ENCODE results near the gene MASP1.

Gene MASP1

DNA sequence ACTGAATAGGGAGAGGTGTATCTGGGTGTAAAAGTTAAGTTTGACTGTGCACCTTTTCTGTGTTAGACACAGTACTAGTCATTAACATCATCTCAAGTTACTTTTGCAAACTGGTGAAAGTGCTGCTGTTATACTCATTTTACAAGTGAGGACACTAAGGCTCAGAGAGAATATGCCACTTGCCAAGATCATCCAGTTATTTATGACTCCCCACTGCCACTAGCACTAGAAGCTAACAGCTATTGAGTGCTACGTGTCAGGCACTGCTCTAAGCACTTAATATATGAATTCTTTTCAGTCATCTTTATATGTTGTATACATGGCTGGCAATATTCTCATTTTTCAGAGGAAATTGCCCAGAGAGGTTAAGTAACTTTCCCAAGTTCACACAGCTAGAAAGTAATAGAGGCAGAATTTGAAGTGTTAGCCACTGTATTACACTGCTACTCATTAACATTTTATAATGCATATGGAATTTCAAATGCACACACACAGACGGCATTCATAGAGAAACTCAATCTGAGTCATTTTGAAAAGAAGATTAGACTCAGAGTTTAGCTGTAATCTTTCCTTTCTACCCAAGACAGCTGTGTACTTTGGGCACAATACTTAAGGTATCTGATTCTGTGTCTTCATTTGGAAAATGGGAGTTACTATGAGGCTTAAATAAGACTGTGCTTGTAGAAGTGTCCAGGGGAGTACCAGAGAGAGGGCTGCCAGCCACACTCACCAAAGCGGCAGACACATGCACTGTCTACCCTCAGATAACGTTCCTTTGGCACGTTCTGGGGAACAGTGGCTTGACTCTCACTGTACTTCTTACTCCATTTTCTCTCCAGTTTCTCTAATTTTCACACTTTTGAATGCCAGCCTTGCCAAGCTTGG is 1.3 kb upstream of the MASP1 start:
- no peak for DNase-seq

DNA sequence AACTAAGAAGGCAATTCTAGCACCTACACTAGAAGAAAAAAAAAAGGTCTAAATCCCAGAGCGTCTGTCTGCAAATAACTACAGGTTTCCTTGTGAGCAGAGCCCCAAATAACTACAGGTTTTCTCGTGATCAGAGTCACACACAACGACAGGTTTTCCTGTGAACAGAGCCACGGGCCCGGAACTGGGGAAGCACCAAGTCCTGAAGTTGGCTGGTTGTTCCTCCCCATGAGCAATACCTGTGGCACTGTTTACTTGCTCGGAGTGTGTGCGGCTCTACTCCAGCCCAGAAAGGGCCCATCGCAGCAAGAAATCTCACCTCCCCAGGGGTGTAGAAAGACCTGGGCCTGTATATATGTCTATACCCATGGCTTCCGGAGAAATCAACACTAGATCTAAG is 644 bp upstream of the MASP1 start:
- no peak for DNase-seq

DNA sequence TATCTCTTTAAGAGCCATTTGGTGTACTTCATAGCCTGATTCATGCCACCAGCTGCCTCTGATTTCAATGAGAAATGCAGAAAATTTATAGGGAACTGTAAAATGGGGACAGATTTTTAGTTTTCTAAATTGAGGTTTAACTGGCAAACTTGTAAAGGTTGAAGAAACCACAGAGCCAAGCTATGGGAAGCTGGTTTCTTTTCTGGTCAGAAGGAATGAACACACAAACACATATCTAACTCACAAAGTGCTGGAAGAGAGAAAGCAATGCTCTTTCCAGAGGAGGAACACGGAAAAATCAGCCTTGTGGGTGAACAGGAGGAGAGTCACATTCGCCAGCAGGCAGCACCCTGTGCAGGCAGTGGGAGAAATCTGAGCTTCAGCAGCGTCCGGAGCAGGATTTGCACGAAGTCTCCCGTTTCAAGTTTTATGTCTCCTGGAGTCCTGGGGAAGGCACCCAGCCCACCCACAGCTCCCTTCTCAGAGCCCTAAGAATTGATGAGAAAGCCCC is 481 bp downstream of the MASP1 start:
- DNase-seq: no peak

DNA sequence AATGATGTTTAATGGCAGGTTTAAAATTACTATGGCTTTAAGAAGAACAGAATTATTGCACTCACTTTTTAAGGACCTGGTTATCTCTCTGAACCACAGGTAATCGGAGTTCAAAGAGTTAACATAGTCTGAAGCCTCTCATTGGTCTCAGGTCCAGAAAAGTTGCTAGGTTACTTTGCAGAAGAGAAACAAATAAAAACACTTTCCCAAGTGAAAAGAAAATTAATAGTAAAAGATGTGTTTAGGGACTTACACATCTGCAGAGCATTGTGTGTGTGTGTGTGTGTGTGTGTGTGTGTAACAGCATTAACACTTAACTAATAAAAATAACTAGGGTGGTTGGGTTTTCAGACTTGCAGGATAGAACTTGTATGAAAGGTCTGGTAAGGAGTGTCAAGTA is 1.0 kb downstream of the MASP1 start:
- DNase-seq: no peak

DNA sequence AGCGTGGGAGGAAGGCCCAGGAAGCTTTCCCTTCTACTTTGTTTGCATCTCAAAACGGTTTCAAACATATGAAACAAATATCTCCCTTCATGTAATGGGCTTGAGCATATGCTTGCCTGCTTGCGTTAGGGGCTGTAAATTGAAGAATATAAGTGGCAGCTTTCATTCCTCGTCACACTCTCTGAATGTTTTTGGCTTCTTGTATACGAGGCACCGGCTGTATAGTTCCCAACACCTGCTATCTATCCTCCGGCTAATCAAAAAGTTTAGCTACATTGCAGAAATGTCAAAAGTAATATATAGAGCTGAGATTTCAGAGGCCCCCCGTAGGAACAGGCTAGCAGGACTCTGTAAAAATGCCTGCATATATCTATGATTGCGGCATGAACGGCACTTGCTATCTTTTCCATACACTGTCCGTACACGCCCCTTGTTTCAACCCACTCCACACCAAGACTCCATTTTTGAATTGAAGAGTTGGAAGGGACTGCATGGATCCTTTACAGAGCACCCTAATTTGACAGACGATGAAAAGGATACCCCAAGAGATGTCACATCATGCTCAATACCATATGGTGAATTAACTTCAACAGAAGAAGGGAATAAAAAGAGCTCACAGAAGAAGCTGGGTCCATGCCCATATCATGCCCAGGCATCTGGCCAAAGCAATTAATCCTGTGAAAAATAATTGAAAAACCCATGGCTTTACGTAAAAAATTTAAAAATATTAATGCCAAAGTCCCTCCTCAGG is 2.5 kb downstream of the MASP1 start:
- DNase-seq: no peak

DNA sequence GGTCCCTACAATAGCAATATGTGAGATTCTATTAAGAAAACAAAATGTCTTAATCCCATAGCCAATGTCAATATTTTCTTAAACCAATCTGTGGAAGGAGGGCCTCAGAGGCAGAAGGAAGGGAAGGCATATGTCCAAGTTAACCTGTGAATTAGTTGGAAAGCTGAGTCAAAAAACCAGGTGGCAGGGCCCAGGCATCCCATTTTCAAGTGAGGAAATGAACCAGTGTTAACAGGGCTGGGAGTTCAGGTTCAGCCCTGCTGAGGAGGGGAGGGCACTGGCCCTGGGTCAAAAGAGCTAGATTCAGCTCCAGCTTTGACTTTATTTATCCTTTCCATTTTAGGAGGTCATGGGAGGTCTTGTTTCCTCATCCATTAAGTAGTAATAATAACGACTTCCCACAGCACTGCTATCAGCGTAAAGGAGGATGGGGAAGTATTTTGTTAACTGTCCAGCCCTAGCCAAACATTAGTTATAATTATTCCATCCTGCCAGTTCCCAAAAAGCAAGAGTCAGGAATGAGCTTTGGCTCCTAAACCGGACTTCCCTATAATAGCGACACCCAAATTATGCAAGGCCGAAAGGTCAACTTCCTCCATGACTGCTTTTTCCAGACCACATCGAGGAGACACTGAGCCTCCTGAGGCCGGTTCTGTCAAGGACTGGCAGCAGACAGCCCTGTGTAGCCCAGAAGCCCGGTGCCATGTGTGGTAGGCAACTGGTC is 3.2 kb downstream of the MASP1 start:
- no peak for DNase-seq

DNA sequence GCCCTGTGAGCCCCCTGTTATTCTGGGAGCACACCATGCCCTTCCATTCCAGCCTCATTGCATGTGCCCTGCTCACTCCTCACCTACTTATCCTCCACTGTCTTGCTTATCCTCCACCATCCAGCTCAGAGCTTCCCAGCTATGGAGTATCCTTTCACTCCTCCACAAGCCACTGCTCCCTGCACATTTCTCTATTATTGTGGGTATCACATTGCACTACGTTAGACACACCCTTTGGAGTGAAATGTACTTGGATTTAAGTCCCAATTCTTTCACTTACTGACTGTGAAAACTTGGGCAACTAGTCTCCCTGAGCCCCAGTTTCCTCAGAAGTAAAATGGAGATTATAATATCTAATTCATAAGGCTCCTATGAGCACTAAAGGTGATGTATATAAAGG is 4.3 kb downstream of the MASP1 start:
- DNase-seq: no peak

DNA sequence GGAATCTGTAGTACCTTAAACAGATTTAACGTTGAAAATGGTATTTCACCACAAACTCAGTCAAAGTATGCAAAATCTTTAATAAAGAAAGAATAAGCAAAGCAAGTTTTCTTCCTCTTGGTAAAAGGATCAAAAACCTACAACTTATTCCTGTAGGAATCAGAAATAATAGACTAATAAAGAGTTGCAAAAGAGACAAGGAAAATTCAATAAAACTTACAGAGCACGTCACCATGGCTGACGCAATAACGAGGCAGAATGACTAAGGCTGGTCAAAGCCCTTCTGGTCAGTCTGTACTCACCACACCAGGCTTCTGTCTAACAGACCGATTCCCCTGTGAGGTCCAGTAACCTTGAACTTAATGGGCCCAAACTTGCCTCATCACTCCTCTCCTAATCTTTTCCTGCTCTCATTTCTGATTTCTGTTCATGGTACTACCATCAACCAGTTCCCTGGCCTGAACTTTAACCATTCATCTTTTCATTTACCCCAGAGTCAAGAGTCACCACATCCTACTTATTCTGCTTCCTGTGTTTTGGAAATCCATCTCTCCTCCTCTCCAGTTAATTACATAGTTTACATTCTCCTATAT is 5.0 kb downstream of the MASP1 start:
- DNase-seq: no peak

DNA sequence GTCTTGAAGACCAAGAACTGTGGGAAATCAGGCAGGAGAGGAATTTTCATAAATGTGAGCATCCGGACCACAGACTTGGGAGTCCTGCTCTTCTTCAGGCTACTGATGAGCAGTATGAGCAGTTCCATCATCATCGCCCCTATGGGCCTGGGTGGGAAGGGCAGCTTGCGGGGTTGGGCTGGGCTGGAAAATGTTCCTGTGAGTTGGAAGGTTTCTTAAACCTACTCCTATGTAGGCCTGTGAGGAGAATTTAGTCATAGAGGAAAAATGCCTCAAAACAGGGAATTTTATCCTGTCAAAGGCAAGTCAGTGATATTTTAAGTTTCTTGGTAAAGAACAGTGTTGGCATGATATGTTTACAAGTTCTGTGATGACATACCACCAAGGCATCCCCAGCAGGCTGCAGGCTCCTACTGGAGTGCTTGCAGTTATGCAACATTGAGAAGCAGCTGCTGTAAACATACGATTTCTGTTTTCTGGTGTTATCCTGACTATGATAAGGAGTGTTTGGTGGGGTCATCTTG is 10.3 kb downstream of the MASP1 start:
- no peak for DNase-seq

DNA sequence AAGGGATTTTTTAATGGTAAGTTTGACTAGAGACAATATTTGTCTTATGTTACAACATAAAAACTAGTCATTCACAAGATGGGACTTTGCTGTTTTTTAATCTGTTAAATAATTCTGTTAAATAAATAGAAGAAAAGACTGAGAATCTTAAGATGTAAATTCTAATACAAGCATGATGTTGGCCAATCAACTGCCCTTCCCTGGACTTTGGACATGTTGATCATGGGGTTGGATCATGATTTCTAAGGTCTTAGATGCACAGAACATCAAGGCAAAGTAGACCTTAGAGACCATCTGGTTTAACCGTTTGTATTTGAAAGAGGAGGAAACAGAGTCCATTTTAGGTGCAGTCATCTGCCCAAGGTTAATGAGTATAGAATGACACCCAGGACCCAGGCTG is 10.9 kb downstream of the MASP1 start:
- DNase-seq: no peak

DNA sequence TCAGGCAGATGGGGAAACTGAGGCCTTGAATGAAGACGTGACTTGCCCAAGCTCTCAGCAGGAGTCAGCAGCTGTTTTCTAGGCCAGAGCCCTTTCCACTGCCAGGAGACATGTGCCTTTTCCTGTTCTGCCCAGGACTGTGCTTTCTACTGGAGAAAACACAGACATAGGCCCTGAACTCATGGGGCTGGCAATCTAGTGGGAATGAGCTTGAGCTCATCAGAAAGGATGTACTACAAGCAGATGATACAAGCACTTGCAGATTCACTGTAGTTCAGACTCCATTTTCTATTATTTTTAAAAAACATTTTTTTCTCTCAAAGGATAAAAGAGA is 14.4 kb downstream of the MASP1 start:
- DNase-seq: no peak

DNA sequence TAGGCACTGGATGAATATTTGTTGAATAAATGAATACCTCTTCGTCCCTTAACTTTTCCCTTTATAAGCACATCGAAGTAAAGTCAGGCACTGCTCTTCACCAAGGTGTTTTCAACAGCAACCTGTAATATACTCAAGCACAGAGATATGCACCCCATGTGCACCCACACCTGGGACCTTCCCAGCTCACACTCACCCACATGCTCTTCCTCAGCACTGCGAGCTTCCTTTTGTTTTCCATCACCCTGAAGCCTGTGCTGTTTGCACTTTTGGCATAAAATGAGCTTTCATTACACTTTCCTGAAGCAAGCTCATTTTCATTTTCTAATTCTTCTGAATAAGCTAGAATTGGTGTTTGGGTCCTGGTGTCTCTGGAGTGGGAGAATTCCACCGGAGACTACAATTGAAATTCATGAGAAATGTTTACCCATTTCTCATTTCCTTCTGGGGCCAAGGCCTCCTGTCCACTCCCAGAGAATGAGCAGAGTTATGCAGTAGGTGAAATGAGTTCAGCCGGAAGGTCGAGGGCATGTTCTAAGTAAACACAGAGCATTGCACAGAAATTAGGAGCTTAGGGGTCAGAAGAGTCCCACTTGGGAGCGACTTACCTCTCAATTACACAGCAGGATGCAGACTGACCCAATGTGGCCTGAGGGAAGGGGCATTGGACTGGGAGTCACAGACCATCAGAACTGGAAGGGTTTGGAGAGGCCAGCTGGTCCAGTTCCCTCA is 15.0 kb downstream of the MASP1 start:
- DNase-seq: no peak

DNA sequence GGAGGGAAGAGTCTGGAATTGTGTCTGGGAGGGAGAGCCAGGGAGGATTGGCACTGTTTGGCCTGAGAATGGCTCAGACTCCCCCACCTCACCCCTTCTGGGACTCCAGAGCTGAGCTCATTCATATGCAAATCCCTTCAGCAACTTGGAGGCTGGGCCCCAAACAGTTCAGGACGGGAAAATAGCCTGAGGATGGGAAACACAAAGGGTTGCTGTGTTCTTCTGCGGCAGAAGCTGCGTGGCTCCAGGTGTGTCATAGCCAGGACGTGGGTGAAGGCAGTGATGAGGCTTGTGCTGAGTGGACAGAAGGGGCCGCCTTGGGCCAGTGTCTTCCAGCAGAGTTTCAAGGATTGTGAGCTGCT is 16.6 kb downstream of the MASP1 start:
- DNase-seq: no peak

DNA sequence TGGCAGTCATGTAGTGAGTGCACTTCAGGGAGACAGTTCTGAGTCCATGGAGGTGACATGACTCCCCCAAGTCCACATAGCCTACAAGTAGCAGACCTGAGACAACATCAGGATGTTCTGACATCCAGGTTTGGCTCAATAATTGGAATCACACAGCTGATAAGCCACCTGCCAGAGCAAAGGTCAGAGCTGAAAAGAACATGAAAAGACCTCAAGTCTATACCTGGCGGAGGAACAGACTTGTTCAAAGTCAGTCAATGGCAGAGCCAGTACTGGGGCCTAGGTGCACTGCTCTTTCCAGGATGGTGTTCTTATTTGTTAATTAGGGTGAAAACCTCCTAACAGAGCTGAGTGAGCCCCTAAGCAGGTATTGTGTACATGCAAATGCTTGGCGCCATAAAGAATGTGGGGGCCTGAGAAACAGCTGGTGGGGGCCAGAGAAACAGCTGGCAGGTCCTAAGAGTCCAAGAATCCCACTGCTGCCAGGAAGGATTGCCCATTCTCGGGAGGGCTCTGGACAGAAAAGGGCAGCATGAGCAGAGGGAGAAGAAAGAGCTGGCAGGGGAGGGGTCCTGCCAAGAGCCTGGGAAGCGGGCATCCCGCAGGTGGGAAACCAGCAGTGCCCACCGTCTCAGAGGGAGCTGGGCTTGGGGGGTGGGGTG is 17.1 kb downstream of the MASP1 start:
- no peak for DNase-seq

DNA sequence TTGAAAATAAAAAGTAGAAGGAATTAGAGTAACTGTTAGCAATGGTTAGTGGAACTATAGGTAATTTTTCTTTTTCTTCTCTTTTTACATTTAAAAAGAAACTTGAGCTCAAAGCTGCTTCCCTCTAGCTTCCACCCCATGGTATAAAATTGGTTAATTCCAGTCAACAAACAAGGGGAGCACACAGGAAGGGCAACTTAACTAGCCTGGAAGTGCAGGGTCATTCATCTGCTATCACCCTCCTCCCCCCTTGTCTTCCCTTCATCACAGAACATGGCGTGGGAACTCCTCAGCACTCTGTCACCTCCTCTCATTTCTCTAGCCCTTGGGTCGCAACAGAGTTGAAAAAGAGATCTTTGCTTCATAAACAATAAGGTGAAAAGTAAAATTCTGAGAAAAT is 20.0 kb downstream of the MASP1 start:
- DNase-seq: no peak

DNA sequence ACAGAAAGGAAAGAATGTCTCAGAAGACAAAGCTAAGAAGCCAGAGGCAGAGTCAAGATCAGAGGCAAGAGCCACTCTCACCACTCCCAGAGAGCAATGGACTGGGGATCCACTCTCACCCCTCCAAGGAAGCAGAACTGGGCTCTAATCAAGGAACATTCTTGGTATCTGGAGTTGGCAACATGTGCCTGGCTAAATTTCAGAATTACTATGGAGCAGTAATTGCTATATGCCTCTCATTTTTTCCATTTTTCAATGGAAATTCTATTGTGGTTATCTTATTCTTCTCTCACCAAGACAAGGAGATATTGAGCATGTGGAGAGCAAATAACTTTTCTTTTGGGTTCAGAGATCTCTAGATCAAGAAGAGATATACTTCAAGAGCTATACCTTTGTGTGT is 22.1 kb downstream of the MASP1 start:
- DNase-seq: no peak

DNA sequence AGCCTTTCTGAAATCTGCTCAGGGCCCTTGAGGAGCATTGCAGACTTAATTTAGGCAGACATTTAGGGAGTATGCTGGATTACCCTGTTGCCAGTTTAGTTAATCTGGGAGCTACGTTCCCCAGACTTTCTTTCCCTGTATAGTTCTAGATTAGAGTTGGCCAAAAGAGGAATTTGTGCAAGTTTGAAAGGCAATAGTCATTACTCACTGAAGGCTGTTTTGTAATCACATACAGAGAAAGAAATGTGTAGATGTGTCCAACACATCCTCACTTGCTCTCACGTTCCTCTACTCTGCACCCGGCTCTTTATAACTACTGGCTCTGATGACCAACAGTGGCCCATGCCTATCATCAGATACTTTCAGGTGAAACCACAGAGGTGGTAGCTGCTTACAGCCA is 24.2 kb downstream of the MASP1 start:
- no peak for DNase-seq

DNA sequence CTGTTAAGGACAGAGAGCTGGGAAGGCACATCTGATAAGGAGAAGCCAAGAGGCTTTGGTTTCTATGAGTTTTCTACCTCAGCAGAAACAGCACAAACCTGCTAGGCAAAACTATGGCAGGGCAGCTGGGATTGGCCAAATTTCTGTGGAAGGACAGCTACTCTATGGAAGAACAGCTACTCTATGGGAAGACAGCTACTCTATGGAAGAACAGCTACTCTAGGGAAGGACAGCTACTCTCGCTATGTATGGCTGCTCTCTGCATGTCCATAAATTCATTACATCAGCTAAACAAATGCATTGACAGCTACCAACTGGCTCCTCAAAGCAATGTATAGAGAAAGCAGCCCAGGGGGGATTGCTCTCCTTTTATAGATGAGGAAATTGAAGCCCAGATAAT is 24.8 kb downstream of the MASP1 start:
- no peak for DNase-seq

DNA sequence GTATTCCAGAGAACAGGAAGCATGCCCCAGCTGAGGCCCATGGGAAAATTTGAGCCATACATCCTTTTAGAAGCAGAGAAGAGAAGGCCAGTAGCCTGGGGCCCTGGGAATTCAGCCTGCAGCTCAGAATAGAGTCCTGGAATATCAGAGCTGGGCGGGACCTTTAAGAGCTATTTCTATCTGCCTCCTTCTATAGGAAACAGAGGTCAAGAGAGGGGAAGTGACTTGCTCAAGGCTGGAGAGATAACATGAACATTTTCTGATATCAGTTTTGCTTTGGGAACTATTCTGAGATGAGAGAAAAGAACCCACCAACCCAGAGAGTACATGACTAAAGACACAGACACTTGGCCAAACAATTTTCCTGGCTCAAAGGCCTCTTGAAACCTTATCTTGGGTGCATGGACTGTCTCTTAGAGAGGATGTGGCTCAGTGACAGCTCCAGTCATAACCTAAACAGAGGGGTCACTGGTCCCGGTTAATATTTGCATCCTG is 26.0 kb downstream of the MASP1 start:
- DNase-seq: no peak

DNA sequence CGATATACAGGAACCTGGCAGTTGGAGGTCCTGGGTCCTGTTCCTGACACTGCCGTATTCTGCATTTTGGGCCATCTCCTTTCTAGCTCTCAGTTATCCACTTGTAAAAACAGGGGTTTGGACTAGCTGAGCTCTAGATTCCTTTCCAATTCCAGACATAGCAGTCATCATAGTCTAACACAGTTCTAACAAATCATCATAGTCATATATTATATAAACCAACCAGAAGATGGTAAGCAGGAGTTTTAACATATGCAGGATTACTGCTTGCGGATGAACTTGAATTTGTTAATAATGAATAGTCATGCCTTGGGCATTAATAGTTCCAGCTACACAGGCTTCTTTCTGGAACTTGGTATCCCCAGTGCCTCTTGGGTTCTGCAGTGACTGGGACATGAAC is 26.6 kb downstream of the MASP1 start:
- DNase-seq: no peak

DNA sequence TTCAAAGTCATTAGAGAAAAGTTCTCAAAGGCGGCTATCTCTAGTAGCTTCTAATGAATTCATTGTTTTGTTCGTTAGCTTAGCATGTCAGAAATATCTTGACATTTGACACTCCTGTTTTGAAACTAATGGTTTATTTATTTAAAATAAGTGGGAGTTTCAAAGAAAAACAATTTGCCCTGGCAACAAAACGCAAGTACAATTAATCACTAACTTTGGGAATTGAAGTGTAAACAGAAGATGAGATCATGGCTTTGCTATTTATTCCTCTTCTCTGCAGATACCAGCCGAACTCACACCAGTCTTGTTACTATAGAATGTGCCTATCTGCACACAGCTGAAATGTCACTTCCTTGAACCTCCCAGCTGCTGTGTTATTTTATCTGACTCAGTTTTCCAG is 27.5 kb downstream of the MASP1 start:
- no peak for DNase-seq

DNA sequence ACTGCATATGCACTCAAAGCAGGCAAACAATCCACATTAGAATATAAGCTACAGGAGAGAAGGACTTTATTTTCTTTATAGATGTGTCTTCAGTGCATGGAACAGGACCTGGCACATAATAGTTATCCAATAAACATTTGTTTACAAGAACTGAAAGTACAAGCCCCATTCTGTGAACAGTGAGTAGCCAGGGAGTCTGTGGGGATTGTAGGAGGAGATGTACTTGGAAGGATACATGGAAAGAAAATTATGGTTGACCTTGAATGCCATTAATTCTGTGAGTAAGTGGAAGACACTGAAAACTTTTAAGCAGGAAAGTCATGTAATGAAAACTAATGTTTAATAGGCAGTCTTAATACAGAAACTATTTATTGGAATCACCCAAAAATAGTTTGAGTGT is 28.3 kb downstream of the MASP1 start:
- no peak for DNase-seq
